Esophagus muscularis mucosa (tissue), 3 donors: ENCODE data around the gene MTPN.

Experiments used
- CTCF ChIP-seq, 3 experiments: fragments of 200-600 bp in 2 of 3; fragments of 450-650 bp in 1 of 3; sonication (generic) in 2 of 3; IDR thresholded peaks; one replicate each; pipeline ENCODE4 v1.5.1; 2017 to 2019; ENCODE audit warnings: antibody characterized with exemption in 3 of 3, mild to moderate bottlenecking in 2 of 3, moderate library complexity in 1 of 3
- POLR2A ChIP-seq: fragments of 450-650 bp; IDR thresholded peaks from one replicate; pipeline ENCODE4 v1.6.1; 2017; ENCODE audit warnings: antibody characterized with exemption, moderate library complexity, mild to moderate bottlenecking, low read depth
- POLR2AphosphoS5 ChIP-seq, 2 donors: sonication (generic); formaldehyde crosslinking; IDR thresholded peaks; one replicate each; pipeline ENCODE4 v1.6.1; 2017; ENCODE audit warnings: antibody characterized with exemption in 2 of 2

- TF ChIP-seq CTCF (IDR thresholded peaks at IDR 0.05) = no peak
- no peak for TF ChIP-seq POLR2A
- no peak for TF ChIP-seq POLR2AphosphoS5 (IDR thresholded peaks at IDR 0.05)
Measured at GRCh38 chr7:135980665-135981180, 3.6 kb upstream of the MTPN start.
